Suppressor macrophage treated with lipopolysaccharide for 1 hour (primary cell): ENCODE results near the gene KDR.

Experiments
- DNase-seq, 3 donors: peaks; one replicate each; pipeline ENCODE4 v3.0.0-alpha.2; 2020 to 2022

The KDR gene

DNA sequence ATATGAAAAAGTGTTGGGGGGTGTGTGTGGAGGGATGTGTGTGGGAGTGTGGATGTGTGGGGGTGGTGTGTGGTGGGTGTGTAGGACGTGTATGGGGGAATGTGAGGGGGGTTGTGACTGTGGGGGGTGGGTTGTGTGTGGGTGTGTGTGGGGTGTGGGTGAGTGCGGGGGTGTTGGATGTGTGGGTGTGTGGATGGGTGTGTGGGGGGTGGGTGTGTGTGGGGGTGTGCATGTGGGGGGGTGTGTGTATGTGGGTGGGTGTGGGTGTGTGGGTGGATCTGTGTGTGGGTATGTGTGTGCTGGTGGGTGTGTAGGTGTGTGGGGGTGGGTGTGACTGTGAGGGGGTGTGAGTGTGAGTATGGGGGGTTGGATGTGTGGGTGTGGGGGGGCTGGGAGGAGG, 47.8 kb downstream of the KDR start:
- no peak for DNase-seq

DNA sequence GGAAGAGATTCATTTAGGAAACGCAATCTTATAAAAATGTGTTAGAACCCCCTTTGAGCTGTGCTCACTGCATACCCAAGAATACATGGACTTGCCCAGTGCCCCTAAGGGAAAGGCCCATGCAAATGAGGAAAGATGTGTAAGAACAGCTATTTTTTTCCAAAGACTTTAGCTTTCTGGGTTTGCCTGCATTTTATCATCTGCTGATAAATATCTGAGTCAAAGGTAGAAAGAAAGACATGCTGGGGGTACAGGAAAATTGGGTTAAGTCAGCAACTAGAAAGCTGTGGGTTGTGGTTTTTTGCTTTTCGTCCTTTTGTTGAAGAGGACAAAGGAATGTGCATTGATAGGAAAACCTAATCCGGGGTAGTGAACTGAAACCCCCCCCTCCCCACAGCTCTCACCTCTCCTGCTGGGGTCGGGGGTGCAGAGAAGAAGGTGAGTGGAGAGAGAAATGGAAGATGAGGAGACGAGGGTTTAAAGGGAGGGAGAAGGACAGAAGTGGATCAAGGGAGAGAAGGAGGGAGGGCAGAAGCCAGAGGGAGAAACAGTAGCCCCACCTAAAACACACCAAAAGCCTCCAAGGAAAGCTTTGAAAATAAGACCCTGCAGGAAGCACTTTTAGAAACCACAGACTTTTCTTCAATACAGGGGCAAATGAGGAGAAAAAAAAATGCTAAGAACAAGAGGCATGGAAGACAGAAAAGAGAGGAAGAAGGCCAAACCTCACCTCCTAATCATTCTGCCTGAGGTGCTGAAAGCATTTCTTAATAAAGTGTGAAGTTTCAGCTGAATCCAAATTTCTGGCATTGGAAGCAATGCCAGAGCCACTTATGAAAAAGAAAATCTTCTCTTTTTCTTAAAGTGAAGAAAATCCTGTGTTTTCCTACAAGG, 49.3 kb downstream of the KDR start:
- no peak for DNase-seq

- no peak for DNase-seq
Measured at GRCh38 chr4:55075376-55075775, 50.0 kb downstream of the KDR start.

- no peak for DNase-seq
Measured at GRCh38 chr4:55074386-55074785, 51.0 kb downstream of the KDR start.

GRCh38 chr4:55071951-55072350, 53.4 kb downstream of the KDR start:
- no peak for DNase-seq

DNA sequence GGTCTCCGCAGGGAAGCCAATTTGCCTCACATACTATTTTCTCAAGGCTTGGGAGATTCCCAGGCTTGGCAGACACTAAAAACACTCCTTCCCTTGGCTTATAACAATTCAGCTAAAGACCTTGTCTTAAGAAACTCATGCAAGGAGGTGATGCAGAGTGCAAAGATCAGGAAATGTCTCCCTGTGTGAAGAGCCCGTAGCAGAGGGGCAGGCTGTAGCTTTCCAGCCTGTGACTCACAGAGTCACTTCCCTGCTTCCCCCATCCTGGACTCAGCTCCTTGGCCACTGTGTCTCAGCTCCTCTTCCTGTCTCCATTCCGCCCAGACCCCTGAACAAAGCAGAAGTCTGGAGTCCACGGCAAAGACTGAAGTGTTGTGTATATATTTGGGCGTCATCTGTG, 56.1 kb downstream of the KDR start:
- no peak for DNase-seq

DNA sequence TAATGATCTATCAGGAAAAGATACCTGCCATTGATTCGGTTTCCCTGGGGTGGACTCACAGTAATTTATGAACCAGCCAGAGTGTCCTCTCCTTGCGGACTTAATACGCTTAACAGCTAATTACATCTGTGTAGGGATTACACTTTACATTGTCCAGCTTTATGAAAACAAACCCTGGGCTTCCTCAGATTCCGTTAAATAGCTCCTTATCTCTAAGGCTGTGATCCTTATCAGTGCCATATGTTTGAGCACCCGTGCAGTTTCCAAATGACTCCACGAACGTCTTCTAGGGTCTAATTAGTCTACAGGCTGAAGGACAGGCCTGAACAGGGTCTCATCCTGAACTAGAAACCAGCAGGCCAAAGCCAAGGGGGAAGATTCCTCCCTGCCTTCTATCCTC, 56.9 kb downstream of the KDR start:
- no peak for DNase-seq

DNA sequence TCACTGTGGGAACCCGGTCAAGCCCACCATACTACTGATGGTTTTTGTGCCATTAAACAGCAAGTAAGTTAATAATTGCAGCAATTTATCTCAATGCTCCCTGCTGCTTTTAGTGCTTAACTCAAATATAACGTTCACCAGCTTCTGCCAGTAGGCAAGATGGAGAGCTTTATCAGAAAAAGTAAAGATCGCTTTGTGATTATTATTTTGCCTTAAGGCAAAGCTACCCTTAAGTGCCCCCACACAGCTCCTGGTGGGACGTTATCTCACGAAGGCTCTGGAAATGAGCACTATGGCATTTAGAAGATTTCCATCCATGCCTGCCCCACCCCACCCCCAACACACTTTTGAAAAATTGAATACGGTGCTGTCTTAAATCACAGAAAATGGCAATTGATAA, 59.4 kb downstream of the KDR start:
- DNase-seq = no peak

DNA sequence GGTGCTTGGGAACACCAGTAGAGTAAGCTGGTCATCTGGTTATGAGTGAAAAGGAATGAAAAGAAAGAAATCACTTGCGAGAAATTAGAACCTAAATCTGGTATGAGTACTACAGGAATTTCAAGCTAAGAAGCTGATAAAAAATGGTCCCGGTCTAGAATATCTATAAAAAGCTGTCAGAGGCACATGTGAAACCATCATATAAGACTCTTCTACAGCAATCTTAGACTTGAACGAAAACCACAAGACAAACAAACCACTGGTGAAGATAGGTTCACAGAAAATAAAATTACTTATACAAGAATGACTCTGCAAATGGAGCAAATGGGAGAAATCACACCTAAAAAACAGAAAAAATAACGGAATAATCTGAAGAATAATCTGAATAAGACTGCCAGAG, 69.9 kb downstream of the KDR start:
- DNase-seq = no peak

GRCh38 chr4:55051532-55051931, 73.9 kb downstream of the KDR start:
- no peak for DNase-seq

- DNase-seq = no peak
Measured at GRCh38 chr4:55050418-55050950, 74.9 kb downstream of the KDR start.

DNA sequence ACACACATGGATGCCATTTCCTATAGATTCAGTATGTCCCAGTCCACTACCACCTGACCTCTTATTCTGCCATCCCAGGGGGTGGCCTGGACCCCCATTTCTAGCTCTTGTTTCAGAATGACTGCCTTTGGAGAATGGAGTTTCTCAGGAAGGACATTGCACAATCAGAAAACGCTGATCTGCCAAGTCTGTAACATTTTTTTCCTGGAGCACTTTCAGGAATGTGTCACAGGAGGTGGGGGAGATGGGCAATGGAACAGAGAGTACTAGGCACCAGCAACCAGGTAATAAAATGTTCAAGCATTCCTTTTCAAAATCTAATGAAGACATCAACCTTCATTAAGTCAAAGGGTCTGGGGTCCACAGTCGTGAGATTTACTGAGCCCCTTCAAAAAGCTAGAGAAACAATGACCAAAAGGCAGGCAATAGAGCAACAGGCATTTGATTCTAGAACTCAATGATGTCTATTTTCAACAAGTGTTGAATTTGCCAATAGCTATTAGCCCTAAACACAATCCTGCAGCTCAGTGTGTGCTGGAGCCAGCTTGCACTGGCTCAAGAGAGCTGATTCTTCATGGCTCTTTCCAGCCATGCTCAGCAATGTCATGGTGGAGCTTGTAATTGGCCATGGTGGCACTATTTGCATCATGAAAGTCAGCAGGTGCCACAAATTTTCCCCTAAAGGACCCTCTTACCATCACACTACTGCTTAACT, 87.1 kb downstream of the KDR start:
- no peak for DNase-seq

- DNase-seq = peak in 1 of 3 donors; percentile 11
Measured at GRCh38 chr4:55037728-55038127, 87.7 kb downstream of the KDR start.

- DNase-seq = peak in 1 of 3 donors; percentile 11
Measured at GRCh38 chr4:55036405-55036804, 89.0 kb downstream of the KDR start.

GRCh38 chr4:55035892-55036291, 89.5 kb downstream of the KDR start:
- peak in 1 of 3 donors; percentile 6 for DNase-seq

DNA sequence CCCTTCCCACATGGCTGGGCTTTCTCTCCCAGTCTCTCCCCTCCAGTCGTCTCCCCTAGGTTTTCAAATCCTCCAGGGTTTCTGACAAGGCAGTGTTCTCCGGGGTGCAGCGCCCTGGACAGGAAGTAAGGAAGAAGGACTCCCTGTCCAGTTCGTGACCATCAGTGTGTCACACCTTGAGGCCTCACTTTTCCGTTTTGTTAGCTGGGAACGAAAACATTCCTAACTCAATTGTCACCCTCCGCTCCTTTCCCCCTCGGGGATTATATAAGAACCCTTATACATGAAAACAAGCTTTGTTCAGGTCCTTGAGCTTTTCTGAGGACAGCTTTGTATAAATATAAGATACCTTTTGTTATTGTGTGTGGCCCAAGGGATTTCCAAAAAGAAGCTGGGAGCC, 92.1 kb downstream of the KDR start:
- no peak for DNase-seq

- peak in 1 of 3 donors; percentile 8 for DNase-seq
Measured at GRCh38 chr4:55032788-55033187, 92.6 kb downstream of the KDR start.

DNA sequence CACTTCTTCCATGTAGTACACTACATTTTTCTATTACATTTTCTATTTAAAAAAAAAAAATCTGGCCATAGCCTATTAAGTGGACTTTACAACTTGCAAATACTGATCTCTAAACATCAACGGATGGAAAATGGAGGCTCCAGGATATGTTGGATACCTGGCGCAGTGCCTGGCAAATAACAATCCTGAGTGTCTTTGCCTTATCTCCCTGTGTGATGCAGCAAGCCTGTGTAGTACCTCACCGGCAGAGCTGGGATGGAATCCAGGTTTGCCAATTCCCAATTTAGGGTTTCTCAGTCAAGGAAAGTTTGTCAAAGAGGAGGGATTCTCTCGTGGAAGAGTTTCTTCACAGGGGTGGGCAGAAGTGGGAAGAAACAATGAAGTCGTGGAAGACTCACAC, 93.2 kb downstream of the KDR start:
- DNase-seq = no peak

DNA sequence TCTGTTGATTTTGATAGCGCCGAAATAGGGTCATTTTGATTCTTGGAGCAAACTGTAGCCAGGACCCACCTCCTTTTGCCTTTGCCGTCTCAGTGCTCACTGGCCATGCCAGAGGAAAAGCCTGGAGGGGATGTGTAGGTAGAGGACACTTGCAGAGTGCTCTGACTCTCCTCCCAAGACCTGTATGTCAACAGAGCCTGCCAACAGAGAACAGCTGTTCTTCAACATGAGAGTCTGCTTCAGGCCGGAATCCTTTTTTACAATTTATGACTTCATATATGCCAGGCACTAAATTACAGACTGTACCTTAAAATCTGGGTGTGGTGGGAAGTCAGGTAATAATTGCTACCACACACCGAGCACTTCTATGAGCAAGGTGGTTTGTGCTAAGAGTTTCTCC, 94.2 kb downstream of the KDR start:
- peak in 1 of 3 donors; percentile 11 for DNase-seq

GRCh38 chr4:55030589-55030988, 94.8 kb downstream of the KDR start:
- DNase-seq = peak in 1 of 3 donors; percentile 6

GRCh38 chr4:55029821-55030503, 95.4 kb downstream of the KDR start:
- no peak for DNase-seq

DNA sequence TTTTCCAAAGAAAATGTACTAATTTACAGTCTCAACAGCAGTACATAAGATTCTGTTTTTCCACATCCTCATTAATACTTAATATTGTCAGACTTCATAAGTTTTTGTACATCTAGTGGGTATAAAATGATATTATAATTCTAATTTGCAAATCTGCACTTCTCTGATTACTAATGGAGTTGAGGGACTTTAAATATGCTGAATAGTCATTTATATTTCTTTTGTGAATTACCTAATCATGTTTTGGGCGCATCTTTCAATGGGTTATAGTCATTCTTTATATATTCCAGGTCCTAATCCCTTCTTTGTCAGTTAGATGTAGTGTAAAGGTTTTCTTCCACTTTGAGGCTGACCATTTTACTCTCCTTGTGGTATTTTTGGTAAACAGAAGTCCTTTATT, 96.1 kb downstream of the KDR start:
- peak in 1 of 3 donors; percentile 4 for DNase-seq
